ENCODE results near the gene STX4.
A peak's percentile ranks its signal among the peaks of the same experiment; 100 is the strongest.

Gene STX4

GRCh38 chr16:31064882-31065461, 31.6 kb downstream of the STX4 start:
- no peak for DNase-seq (ENCODE audit: low spot score)

DNA sequence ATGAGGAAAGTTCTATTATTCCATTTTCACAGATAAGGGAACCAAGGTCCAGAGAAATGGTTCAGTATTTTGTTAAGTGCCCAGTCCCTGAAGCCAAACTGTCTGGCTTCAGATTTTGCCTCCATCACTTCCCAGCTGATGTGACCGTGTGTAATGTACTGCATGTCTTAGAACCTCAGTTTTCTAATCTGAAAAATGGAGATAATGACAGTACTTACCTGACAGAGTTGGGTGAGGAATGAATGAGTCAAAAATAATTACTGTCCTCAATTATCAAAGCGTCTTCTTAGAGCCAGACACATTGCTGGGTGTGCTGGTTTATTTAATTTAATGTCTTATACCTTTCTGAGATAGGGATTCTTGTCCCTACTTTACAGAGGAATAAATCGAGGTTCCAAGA, 34.0 kb downstream of the STX4 start:
- DNase-seq (ENCODE audit: low spot score): no peak

DNA sequence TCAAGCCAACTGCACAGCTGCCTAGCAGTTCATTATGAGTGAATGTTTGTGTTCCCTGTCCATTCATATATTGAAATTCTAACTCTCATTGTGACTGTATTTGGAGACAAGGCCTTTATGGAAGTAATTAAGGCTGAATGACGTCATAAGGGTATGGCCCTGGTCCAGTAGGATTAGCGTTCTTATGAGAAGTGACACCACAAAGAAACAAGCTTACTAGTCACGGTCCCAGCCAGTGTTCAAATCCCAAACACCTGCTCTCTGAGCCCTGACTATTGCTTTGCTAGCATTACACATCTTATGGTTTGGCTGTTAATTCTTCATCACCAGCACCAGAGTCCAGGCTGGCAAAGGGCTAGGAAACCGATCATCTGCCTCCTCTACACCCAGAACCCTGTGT, 38.5 kb downstream of the STX4 start:
- no peak for DNase-seq (ENCODE audit: low spot score)

- peak; percentile 41 for DNase-seq (ENCODE audit: low spot score)
Measured at GRCh38 chr16:31072540-31073141, 39.3 kb downstream of the STX4 start.

DNA sequence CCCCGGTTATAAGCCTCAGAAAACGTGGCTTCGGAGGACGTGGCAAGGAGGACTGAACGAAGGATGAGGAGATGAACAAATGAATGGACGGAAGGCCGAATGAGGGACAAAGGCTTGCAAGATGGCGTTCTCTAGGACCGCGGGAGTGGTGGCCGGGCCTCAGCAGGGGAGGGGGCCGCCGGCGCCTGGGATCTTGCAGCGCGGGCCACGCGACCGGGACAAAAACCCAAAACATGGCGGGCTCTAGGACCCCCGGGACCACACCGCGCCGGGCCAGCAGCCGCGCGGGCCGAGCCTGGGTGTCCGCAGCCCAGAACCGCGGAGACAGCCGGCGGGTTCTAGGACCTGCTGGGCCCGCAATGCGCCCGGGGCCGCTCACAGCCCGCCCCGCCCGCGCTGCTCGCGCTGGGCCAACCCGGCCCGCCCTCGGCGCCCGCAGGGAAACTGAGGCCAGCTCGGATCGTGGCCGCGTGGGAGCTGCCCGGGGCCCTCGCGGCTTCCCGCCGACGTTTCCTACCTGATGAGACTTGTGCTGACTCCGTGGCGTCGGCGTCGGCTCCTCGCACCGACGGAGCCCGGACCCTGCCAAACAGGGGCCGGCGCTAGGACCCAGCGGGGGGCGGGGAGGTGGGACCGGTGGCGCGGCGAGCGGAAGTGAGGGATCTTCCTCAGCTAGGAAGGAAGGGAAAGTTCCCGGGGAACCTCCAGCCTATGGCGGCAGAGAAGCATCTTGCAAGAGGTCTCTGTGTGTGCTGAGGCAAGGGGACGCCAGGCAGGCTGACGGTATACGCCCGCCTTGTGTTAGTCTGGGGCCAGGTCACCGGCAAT, 40.0 kb downstream of the STX4 start:
- DNase-seq (ENCODE audit: low spot score): peak; percentile 89

DNA sequence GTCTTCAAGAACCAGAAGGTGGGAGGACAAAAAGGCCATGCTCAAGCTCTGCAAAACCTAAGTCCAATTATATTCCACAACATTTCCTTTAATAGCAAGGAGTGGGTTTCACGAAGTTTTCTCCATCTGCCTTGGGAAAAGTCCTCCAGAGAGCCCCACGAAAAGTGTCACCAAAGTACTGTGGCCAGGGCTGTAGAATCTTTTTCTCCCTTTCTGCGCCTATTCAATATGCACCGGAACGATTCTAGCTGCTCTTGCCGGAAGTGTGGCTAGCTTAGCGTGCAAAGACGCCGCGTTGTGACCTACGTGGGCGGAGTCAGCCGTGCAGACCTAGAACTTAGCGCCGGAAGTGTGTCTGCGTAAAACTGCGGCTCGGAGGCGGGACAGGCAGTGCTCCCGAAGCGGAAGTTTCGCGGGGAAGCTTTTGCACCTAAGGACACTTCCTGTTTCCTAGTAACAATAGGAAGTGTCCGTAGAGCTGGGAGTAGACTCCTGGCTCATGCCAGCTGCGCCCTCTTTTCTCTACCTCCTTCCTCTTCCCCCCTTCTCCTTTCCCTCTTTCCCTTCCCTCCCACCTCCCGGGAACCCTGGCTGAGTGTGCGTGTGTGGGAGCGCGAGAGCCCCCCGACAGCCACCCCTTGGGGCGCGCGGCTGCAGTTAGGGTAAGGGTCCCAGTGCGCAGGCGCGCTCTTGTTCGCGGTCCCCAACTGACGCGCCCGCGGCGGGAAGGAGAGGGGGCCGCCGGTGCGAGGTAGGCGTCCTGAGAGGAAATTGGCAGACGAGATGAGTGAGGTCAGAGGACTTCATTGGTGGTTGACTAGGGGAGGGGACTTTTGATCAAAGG, 40.8 kb downstream of the STX4 start, which contains the start of the genes ZNF646 and ZNF668:
ZNF646 (plus strand) TSS at position 453 of the 844 bp plus-strand sequence. CDS start 1,903 bp downstream, outside the sequence.
ZNF668 (minus strand) TSS at position 271 of the 844 bp plus-strand sequence. CDS start 9,781 bp downstream, outside the sequence.
- peak; percentile 99 for DNase-seq (ENCODE audit: low spot score)

DNA sequence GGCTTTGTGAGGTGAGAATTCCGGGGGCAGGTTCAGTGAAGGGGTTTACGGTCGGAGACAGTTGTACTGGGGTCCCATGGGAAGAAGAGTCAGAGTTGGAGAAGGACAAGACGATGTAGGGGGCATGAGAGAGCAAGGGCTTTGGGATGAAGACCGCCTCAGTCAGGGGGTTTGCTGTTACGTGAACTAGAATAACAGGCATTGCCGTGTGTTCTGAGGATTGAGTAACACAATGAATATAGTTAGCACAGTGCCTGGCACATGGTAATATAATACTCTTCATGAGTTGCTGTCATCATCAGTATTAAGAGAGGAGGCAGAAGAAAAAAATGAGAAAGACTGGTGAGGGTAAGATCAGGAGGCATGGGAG, 41.4 kb downstream of the STX4 start:
- no peak for DNase-seq (ENCODE audit: low spot score)

GRCh38 chr16:31076319-31076718, 43.0 kb downstream of the STX4 start:
- no peak for DNase-seq (ENCODE audit: low spot score)

DNA sequence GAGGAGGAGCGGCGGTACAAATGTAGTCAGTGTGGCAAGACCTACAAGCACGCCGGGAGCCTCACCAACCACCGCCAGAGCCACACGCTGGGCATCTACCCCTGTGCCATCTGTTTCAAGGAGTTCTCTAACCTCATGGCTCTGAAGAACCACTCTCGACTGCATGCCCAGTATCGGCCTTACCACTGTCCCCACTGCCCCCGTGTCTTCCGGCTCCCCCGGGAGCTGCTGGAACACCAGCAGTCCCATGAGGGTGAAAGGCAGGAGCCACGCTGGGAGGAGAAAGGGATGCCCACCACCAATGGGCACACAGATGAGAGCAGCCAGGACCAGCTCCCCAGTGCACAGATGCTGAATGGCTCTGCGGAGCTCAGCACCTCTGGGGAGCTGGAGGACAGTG, 43.7 kb downstream of the STX4 start:
- DNase-seq (ENCODE audit: low spot score): no peak

- DNase-seq (ENCODE audit: low spot score): no peak
Measured at GRCh38 chr16:31077592-31078396, 44.4 kb downstream of the STX4 start.

DNA sequence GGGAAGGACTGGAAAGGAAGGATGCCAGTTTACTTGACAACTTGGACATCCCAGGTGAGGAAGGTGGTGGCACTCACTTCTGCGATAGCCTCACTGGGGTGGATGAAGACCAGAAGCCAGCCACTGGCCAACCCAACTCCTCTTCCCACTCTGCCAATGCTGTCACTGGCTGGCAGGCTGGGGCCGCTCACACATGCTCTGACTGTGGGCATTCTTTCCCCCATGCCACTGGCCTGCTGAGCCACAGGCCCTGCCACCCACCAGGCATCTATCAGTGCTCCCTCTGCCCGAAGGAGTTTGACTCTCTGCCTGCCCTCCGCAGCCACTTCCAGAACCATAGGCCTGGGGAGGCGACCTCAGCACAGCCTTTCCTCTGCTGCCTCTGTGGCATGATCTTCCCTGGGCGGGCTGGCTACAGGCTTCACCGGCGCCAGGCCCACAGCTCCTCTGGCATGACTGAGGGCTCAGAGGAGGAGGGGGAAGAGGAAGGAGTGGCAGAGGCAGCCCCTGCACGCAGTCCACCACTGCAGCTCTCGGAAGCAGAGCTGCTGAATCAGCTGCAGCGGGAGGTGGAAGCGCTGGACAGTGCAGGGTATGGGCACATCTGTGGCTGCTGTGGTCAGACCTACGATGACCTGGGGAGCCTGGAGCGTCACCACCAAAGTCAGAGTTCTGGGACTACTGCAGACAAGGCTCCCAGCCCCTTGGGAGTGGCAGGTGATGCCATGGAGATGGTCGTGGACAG, 45.4 kb downstream of the STX4 start:
- DNase-seq (ENCODE audit: low spot score): no peak

- no peak for DNase-seq (ENCODE audit: low spot score)
Measured at GRCh38 chr16:31079342-31079944, 46.1 kb downstream of the STX4 start.

DNA sequence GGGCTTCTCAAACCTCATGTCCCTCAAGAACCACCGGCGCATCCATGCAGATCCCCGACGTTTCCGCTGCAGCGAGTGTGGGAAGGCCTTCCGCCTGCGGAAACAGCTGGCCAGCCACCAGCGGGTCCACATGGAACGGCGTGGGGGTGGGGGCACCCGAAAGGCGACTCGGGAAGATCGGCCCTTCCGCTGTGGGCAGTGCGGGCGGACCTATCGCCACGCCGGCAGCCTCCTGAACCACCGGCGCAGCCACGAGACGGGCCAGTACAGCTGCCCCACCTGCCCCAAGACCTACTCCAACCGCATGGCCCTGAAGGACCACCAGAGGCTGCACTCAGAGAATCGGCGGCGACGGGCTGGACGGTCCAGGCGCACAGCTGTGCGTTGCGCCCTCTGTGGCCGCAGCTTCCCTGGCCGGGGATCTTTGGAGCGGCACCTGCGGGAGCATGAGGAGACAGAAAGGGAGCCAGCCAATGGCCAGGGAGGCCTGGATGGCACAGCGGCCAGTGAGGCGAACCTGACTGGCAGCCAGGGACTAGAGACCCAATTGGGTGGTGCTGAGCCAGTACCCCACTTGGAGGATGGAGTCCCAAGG, 46.8 kb downstream of the STX4 start:
- no peak for DNase-seq (ENCODE audit: low spot score)

DNA sequence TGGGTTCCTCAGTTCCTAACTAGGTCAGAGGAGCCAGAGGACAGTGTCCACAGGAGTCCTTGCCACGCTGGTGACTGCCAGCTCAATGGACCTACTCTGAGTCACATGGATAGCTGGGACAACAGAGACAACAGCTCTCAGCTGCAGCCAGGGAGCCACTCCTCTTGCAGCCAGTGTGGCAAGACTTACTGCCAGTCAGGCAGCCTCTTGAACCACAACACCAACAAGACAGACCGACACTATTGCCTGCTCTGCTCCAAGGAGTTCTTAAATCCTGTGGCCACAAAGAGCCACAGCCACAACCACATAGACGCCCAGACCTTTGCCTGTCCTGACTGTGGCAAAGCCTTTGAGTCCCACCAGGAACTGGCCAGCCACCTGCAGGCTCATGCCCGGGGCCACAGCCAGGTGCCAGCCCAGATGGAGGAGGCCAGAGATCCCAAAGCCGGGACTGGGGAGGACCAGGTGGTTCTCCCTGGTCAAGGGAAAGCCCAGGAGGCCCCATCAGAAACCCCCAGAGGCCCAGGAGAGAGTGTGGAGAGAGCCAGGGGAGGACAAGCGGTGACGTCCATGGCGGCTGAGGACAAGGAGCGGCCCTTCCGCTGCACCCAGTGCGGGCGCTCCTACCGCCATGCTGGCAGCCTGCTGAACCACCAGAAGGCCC, 47.5 kb downstream of the STX4 start:
- no peak for DNase-seq (ENCODE audit: low spot score)

DNA sequence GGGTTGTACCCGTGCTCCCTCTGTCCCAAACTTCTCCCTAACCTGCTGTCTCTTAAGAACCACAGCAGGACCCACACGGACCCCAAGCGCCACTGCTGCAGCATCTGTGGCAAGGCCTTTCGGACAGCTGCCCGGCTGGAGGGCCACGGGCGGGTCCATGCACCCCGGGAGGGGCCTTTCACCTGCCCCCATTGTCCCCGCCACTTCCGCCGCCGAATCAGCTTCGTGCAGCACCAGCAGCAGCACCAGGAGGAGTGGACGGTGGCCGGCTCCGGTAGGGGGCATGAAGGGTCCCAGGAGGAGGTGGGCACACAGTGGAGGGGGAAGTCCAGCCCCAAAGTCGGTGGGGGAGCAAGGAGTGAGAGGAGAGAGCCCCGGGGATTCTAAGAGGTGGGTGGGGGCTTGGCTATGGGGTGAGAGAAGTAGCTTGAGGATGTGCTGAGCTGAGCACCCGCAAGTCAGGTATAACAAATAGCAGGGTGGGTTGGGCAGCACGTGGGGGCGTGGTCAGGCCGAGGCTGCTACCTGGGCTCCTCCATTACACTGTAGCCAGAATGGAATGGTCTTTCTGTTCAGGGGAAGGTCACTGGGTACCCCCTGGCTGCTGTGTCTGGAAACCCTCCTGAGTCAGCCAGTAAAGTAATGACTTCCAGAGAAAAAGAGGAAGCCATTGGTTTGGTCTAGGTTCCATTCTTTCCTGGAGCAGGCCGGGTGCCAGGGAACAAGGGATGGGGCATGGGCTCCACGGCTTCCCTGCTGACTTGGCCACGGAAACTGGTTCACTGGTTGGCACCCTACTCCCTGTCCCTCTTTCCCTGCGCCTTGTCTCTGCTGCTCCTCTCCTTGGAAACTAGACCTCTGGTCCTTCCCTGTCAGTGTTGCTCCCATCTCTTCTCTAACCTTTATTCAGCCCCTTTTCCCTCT, 48.3 kb downstream of the STX4 start:
- no peak for DNase-seq (ENCODE audit: low spot score)

- DNase-seq (ENCODE audit: low spot score): no peak
Measured at GRCh38 chr16:31082368-31083045, 49.1 kb downstream of the STX4 start.

DNA sequence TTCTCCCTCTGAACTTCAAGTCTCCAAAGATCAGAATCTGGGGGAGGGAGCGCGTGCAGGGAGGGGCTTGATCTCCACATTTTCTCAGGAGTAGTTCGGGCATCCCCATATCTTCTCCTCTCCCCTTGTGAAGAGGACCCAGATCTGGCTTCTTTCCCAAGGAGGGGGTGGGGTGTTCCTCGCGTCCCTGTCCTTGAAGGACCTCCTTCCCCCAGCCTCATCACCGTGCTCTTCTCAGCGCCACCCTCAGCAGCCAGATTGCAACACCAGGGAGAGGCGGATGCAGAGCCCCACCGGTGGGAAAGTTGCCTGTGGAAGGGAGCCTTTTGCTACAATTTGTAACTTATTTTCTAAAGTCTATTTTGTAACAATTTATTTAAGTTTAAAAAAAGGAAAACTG, 49.7 kb downstream of the STX4 start:
- DNase-seq (ENCODE audit: low spot score): no peak
